ENCODE data around the gene GSTT2B. TPM values are rescaled to one million over a fixed set of nuclear protein-coding genes. Genes with fewer than 3 reads are reported as not detected.
A peak's percentile ranks its signal among the peaks of the same experiment; 100 is the strongest.
"Not testable (repeated sequence)": the region's sequence is repeated elsewhere in the genome, so short reads cannot be mapped to it uniquely, and the experiment has no call there.

The GSTT2B gene
- total RNA-seq, 6 experiments from 2014 or later, result 31.4 to 39.2 (median 34.1) TPM

- H3K4me3 Mint-ChIP-seq, result no peak overlapping the region
- peaks cover 26% of the 10 kb centered on the region for H3K4me1 Mint-ChIP-seq (ENCODE audit: low read depth)
- no peak for TF ChIP-seq CTCF (IDR thresholded peaks at IDR 0.05)
- peaks cover 5% of the 10 kb centered on the region for H3K27me3 Mint-ChIP-seq (ENCODE audit: insufficient read depth)
- H3K9me3 Mint-ChIP-seq, result peaks cover 16% of the 10 kb centered on the region
- no peak overlapping the region; the same call in 1 of the 2 replicates for H3K27ac Mint-ChIP-seq
- DNase-seq, result no peak
- H3K36me3 Mint-ChIP-seq (ENCODE audit: low read depth), result peaks cover 29% of the 10 kb centered on the region
Measured at GRCh38 chr22:23922921-23923320, 38.1 kb downstream of the GSTT2B start.

- Mint-ChIP-seq H3K36me3 (ENCODE audit: low read depth) (peaks cover 24% of the 10 kb centered on the region), H3K9me3 (peaks cover 16% of the 10 kb centered on the region), H3K4me1 (ENCODE audit: low read depth) (peaks cover 23% of the 10 kb centered on the region), H3K27ac (0 out of 2 replicates have a peak overlapping the region, but pooled peaks have one; percentile 1)
- peak; percentile 17 for DNase-seq
- H3K4me3 Mint-ChIP-seq; H3K27me3 Mint-ChIP-seq (ENCODE audit: insufficient read depth): not testable (repeated sequence)
Measured at GRCh38 chr22:23921586-23922201, 39.3 kb downstream of the GSTT2B start.

- H3K36me3 Mint-ChIP-seq (ENCODE audit: low read depth), result peaks cover 17% of the 10 kb centered on the region
- peak overlapping the region; percentile 78 for H3K27ac Mint-ChIP-seq
- H3K4me3 Mint-ChIP-seq, result not testable (repeated sequence)
Measured at GRCh38 chr22:23920267-23920611, 40.8 kb downstream of the GSTT2B start.

GRCh38 chr22:23915290-23915689 is 45.7 kb downstream of the GSTT2B start:
- H3K27me3 Mint-ChIP-seq (ENCODE audit: insufficient read depth), result peaks cover 2% of the 10 kb centered on the region

More at GRCh38 chr22:23920267-23920611, 40.8 kb downstream of the GSTT2B start:
- H3K9me3 Mint-ChIP-seq; DNase-seq; H3K27me3 Mint-ChIP-seq (ENCODE audit: insufficient read depth): not testable (repeated sequence)
- H3K4me1 Mint-ChIP-seq (ENCODE audit: low read depth), result peaks cover 23% of the 10 kb centered on the region

GRCh38 chr22:23913661-23914353 is 47.2 kb downstream of the GSTT2B start:
- DNase-seq, result peak; percentile 97
- Mint-ChIP-seq H3K27ac (peak overlapping the region; percentile 92), H3K9me3 (no peaks in the 10 kb centered on the region), H3K4me3 (peak overlapping the region; percentile 90), H3K36me3 (ENCODE audit: low read depth) (no peaks in the 10 kb centered on the region), H3K4me1 (ENCODE audit: low read depth) (peaks cover 17% of the 10 kb centered on the region), H3K27me3 (ENCODE audit: insufficient read depth) (peaks cover 4% of the 10 kb centered on the region)
- TF ChIP-seq CTCF (IDR thresholded peaks at IDR 0.05), result no peak

More at GRCh38 chr22:23915290-23915689, 45.7 kb downstream of the GSTT2B start:
- Mint-ChIP-seq H3K27ac (no peak overlapping the region), H3K36me3 (ENCODE audit: low read depth) (no peaks in the 10 kb centered on the region), H3K4me1 (ENCODE audit: low read depth) (peaks cover 25% of the 10 kb centered on the region), H3K9me3 (no peaks in the 10 kb centered on the region), H3K4me3 (no peak overlapping the region)
- no peak for TF ChIP-seq CTCF (IDR thresholded peaks at IDR 0.05)
- no peak for DNase-seq

GRCh38 chr22:23913306-23913660 is 47.7 kb downstream of the GSTT2B start:
- Mint-ChIP-seq H3K27ac (peak overlapping the region; percentile 92), H3K27me3 (ENCODE audit: insufficient read depth) (peaks cover 8% of the 10 kb centered on the region), H3K9me3 (no peaks in the 10 kb centered on the region), H3K4me3 (peak overlapping the region; percentile 90), H3K4me1 (ENCODE audit: low read depth) (peaks cover 17% of the 10 kb centered on the region), H3K36me3 (ENCODE audit: low read depth) (no peaks in the 10 kb centered on the region)
- no peak for DNase-seq
- TF ChIP-seq CTCF (IDR thresholded peaks at IDR 0.05), result no peak
